ENCODE data around the gene CDHR1.

DNA sequence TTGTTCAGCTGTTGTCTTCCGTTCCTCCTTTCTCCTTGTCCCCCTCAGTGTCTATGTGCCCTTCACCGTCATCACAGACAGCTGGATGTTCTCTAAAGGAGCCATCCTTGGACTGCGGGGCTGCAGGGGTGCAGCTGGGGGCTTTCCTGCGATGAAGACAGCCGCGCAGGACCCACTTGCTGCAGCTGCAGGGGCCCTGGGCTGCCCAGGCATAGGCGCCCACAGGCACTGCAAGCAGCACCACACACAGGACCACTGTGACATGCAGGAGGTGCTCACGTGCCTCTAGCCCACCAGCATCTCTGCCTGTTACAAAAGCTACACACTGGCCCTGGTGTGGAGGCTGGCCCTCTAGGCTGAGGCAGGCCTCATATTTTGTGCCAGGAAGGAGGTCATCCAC is 27.6 kb downstream of the CDHR1 start:
- TF ChIP-seq, protein P1, sequence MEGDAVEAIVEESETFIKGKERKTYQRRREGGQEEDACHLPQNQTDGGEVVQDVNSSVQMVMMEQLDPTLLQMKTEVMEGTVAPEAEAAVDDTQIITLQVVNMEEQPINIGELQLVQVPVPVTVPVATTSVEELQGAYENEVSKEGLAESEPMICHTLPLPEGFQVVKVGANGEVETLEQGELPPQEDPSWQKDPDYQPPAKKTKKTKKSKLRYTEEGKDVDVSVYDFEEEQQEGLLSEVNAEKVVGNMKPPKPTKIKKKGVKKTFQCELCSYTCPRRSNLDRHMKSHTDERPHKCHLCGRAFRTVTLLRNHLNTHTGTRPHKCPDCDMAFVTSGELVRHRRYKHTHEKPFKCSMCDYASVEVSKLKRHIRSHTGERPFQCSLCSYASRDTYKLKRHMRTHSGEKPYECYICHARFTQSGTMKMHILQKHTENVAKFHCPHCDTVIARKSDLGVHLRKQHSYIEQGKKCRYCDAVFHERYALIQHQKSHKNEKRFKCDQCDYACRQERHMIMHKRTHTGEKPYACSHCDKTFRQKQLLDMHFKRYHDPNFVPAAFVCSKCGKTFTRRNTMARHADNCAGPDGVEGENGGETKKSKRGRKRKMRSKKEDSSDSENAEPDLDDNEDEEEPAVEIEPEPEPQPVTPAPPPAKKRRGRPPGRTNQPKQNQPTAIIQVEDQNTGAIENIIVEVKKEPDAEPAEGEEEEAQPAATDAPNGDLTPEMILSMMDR (IDR thresholded peaks at IDR 0.05) = no peak
- no peak for TF ChIP-seq EP300 (IDR thresholded peaks at IDR 0.05)

Data from stomach (tissue), 4 donors.